AG04450 (cell line): Measurements from ENCODE around the gene GFOD1. TPM values are rescaled to one million over a fixed set of nuclear protein-coding genes. Genes with fewer than 3 reads are reported as not detected.
A peak's percentile ranks its signal among the peaks of the same experiment; 100 is the strongest.

ENCODE experiments used
- CTCF ChIA-PET: fragments of 300-600, 350-600 bp; formaldehyde crosslinking; extraction: SDS; loops from one replicate; lab custom pipeline; 2022; ENCODE audit warnings: antibody characterized with exemption, inconsistent platforms; lab: Charles Lee
- POLR2A ChIA-PET: fragments of 350-600 bp; formaldehyde crosslinking; extraction: SDS; loops from one replicate; lab custom pipeline; 2021; ENCODE audit warnings: antibody characterized with exemption, inconsistent platforms; lab: Yijun Ruan, JAX
- DNase-seq: peaks from one replicate; pipeline ENCODE4 v3.0.0-alpha.2; 2011; ENCODE audit warnings: low read depth, low spot score
- H3K27ac ChIP-seq: one replicate; pipeline ENCODE4 v1.5.1; 2012; ENCODE audit warnings: low read depth, low read length, control low read depth
- H3K27me3 ChIP-seq: one replicate; pipeline ENCODE4 v1.6.0; 2012; ENCODE audit warnings: low read length; ENCODE audit not compliant: control insufficient read depth, insufficient read depth
- H3K4me3 ChIP-seq: 2 replicates; pipeline ENCODE4 v1.5.1; 2011; ENCODE audit warnings: mild to moderate bottlenecking, low read depth, low read length, control low read depth
- H3K9me3 ChIP-seq: 2 replicates; pipeline ENCODE4 v1.5.1; 2012; ENCODE audit warnings: low read length; ENCODE audit not compliant: control insufficient read depth, insufficient read depth
- polyA plus RNA-seq: library from polyadenylated mRNA; depleted of rRNA; stranded (reverse); fragments of >200 nt; gene quantifications from 2 replicates; pipeline ENCODE4 v1.2.3, GENCODE V29; 2011
- TF ChIP-seq, protein P1 (sequence below): IDR thresholded peaks from 2 replicates; pipeline ENCODE4 v1.5.1; 2011; ENCODE audit warnings: low read depth, low read length, control low read depth, inconsistent platforms

Gene GFOD1
- polyA plus RNA-seq, 1 experiment, result 3.0 TPM

DNA sequence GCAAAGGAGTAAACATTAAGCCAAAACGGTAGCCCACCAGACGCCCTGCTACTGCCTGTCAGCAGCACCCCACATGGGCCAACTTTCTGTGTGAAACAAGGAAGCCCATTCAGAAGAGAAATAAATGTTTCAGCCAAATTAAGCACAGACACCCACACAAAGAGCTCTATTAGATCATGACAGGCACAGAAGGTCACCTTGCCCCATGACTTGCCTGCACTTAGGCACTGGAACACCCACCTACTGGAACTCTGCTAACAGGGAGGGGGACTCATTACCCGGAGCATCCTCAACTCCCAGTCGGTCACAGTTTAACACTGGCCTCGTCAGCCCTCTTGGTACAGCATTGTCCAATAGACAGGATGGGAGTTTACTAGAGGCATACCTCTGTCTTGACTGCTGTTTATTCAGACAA lies 31.8 kb downstream of the GFOD1 start:
- no peak overlapping the region for H3K4me3 ChIP-seq
- no peaks in the 10 kb centered on the region; the same call in 1 of the 2 replicates for H3K9me3 ChIP-seq
- CTCF ChIA-PET, result no interaction called here
- no peak overlapping the region for H3K27ac ChIP-seq
- H3K27me3 ChIP-seq, result no peaks in the 10 kb centered on the region
- POLR2A ChIA-PET, result no interaction called here
- DNase-seq, result no peak
- TF ChIP-seq, protein P1, sequence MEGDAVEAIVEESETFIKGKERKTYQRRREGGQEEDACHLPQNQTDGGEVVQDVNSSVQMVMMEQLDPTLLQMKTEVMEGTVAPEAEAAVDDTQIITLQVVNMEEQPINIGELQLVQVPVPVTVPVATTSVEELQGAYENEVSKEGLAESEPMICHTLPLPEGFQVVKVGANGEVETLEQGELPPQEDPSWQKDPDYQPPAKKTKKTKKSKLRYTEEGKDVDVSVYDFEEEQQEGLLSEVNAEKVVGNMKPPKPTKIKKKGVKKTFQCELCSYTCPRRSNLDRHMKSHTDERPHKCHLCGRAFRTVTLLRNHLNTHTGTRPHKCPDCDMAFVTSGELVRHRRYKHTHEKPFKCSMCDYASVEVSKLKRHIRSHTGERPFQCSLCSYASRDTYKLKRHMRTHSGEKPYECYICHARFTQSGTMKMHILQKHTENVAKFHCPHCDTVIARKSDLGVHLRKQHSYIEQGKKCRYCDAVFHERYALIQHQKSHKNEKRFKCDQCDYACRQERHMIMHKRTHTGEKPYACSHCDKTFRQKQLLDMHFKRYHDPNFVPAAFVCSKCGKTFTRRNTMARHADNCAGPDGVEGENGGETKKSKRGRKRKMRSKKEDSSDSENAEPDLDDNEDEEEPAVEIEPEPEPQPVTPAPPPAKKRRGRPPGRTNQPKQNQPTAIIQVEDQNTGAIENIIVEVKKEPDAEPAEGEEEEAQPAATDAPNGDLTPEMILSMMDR, result no peak

GRCh38 chr6:13454286-13455221 lies 32.8 kb downstream of the GFOD1 start:
- Histone ChIP-seq H3K4me3 (no peak overlapping the region), H3K27me3 (no peaks in the 10 kb centered on the region), H3K27ac (no peak overlapping the region), H3K9me3 (no peaks in the 10 kb centered on the region; the same call in 1 of the 2 replicates)
- TF ChIP-seq, protein P1, result no peak
- CTCF ChIA-PET, result no interaction called here
- peak; percentile 53 for DNase-seq
- POLR2A ChIA-PET, result no interaction called here

- POLR2A ChIA-PET, result no interaction called here
- H3K4me3 ChIP-seq, result no peak overlapping the region
- TF ChIP-seq, protein P1, result no peak
- no peak for DNase-seq
- no peak overlapping the region for H3K27ac ChIP-seq
- no peaks in the 10 kb centered on the region for H3K27me3 ChIP-seq
- H3K9me3 ChIP-seq, result no peaks in the 10 kb centered on the region; the same call in 1 of the 2 replicates
- CTCF ChIA-PET, result no interaction called here
These were observed 33.6 kb downstream of the GFOD1 start for GRCh38 chr6:13453771-13454251.

DNA sequence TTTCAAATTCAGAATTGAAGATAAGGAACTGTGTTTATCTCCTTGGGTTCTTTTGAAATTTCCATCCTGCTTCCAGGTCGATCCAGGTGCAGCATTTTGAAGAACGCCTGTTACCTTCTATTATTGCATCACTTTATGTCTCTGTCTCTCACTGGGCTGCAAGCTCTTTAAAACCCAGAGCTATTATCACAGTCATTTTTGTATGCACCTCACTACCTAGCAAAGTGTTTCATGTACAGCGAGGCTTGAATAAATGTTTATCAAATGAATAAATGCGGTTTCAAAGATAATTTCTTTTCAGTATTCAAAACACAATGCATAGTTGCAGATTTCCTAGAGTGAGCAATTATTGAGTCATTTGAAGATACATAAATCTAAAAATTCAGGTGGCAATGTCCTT lies 34.2 kb downstream of the GFOD1 start:
- no peak overlapping the region for H3K27ac ChIP-seq
- no peaks in the 10 kb centered on the region; the same call in 1 of the 2 replicates for H3K9me3 ChIP-seq
- POLR2A ChIA-PET, result no interaction called here
- CTCF ChIA-PET, result interaction anchor here (1.0 kb wide), 1 partner anchor 162 kb away, joined by 3 read pairs; the partner anchor contains the start of gene NOL7
- no peak overlapping the region for H3K4me3 ChIP-seq
- H3K27me3 ChIP-seq, result no peaks in the 10 kb centered on the region
- DNase-seq, result no peak
- TF ChIP-seq, protein P1, result no peak
